ENCODE data around the gene ADD1.

Gene ADD1

GRCh38 chr4:2927696-2928075 lies 84.0 kb downstream of the ADD1 start:
- no peak overlapping the region for H3K4me3 ChIP-seq (ENCODE audit: low read length)
- TF ChIP-seq CTCF (IDR thresholded peaks at IDR 0.05; ENCODE audit: insufficient read depth, low read depth, low read length, missing control alignments): no peak
- DNase-seq (ENCODE audit: low read depth): no peak

- TF ChIP-seq CTCF (IDR thresholded peaks at IDR 0.05; ENCODE audit: insufficient read depth, low read depth, low read length, missing control alignments): no peak
- no peak overlapping the region for H3K4me3 ChIP-seq (ENCODE audit: low read length)
Observed at GRCh38 chr4:2928242-2929176, 84.9 kb downstream of the ADD1 start.

DNA sequence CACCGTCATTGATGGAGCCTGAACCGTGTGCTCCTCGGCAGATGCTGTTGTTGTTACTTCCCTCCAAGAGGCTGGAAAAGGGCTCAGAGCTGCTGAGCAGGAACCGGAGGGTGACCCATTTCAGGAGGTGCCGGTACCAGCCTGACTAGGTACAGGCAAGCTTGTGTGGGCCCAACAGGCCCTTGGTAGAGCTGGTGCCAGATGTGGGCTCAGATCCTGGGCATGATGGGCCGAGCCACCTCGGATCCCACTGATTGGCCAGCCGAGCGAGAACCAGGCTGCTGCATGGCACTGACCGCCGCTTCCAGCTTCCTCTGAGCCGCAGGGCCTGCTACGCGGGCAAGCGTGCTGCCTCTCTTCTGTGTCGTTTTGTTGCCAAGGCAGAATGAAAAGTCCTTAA lies 85.8 kb downstream of the ADD1 start:
- no peak overlapping the region for H3K4me3 ChIP-seq (ENCODE audit: low read length)
- no peak for DNase-seq (ENCODE audit: low read depth)
- TF ChIP-seq CTCF (IDR thresholded peaks at IDR 0.05; ENCODE audit: insufficient read depth, low read depth, low read length, missing control alignments): no peak

More at GRCh38 chr4:2928242-2929176, 84.9 kb downstream of the ADD1 start:
- DNase-seq (ENCODE audit: low read depth): no peak

GRCh38 chr4:2930135-2930757 lies 86.6 kb downstream of the ADD1 start:
- TF ChIP-seq CTCF (IDR thresholded peaks at IDR 0.05; ENCODE audit: insufficient read depth, low read depth, low read length, missing control alignments): no peak
- no peak overlapping the region for H3K4me3 ChIP-seq (ENCODE audit: low read length)
- DNase-seq (ENCODE audit: low read depth): no peak

GRCh38 chr4:2930758-2931511 lies 87.3 kb downstream of the ADD1 start:
- no peak for DNase-seq (ENCODE audit: low read depth)

More at GRCh38 chr4:2930758-2931511, 87.3 kb downstream of the ADD1 start:
- peak; percentile 22 for TF ChIP-seq CTCF (IDR thresholded peaks at IDR 0.05; ENCODE audit: insufficient read depth, low read depth, low read length, missing control alignments)
- no peak overlapping the region for H3K4me3 ChIP-seq (ENCODE audit: low read length)
